IPS-20b (cell line): ENCODE results near the gene NFX1.
"Not testable (repeated sequence)": the region's sequence is repeated elsewhere in the genome, so short reads cannot be mapped to it uniquely, and the experiment has no call there.

Source experiments
- H3K27ac ChIP-seq: one replicate; pipeline ENCODE4 v1.5.1; 2013; ENCODE audit warnings: low read length
- H3K27me3 ChIP-seq: 2 replicates; pipeline ENCODE4 v1.6.1; 2013; ENCODE audit warnings: mild to moderate bottlenecking, low read length, inconsistent platforms; ENCODE audit not compliant: insufficient read depth
- H3K36me3 ChIP-seq: 2 replicates; pipeline ENCODE4 v1.6.1; 2013; ENCODE audit warnings: low read depth, mild to moderate bottlenecking, inconsistent platforms, low read length, moderate library complexity; ENCODE audit not compliant: insufficient read depth
- H3K4me1 ChIP-seq: 2 replicates; pipeline ENCODE4 v1.6.1; 2013; ENCODE audit warnings: mild to moderate bottlenecking, control low read depth, inconsistent platforms, low read length, moderate library complexity; ENCODE audit not compliant: insufficient read depth
- H3K4me3 ChIP-seq: 2 replicates; pipeline ENCODE4 v1.5.1; 2013; ENCODE audit warnings: mild to moderate bottlenecking, low read length, inconsistent platforms
- H3K9ac ChIP-seq: 2 replicates; pipeline ENCODE4 v1.6.1; 2013; ENCODE audit warnings: low read depth, mild to moderate bottlenecking, inconsistent platforms, low read length, moderate library complexity
- H3K9me3 ChIP-seq: 2 replicates; pipeline ENCODE4 v1.6.1; 2013; ENCODE audit warnings: mild to moderate bottlenecking, low read depth, low read length, inconsistent platforms; ENCODE audit not compliant: insufficient read depth

Gene NFX1

GRCh38 chr9:33395159-33395879 lies 105.0 kb downstream of the NFX1 start:
- not testable (repeated sequence) for H3K27ac ChIP-seq, H3K9me3 ChIP-seq, H3K4me3 ChIP-seq, H3K27me3 ChIP-seq, H3K9ac ChIP-seq, H3K36me3 ChIP-seq, H3K4me1 ChIP-seq

- H3K27ac ChIP-seq, H3K9ac ChIP-seq, H3K4me1 ChIP-seq, H3K36me3 ChIP-seq, H3K9me3 ChIP-seq, H3K27me3 ChIP-seq, H3K4me3 ChIP-seq: not testable (repeated sequence)
These were observed 107.5 kb downstream of the NFX1 start for GRCh38 chr9:33397801-33398200.

- H3K9ac ChIP-seq, H3K27ac ChIP-seq, H3K27me3 ChIP-seq, H3K36me3 ChIP-seq, H3K4me3 ChIP-seq, H3K9me3 ChIP-seq, H3K4me1 ChIP-seq: not testable (repeated sequence)
These were observed 108.7 kb downstream of the NFX1 start for GRCh38 chr9:33399047-33399446.

GRCh38 chr9:33401809-33402208 lies 111.5 kb downstream of the NFX1 start:
- H3K27ac ChIP-seq, H3K36me3 ChIP-seq, H3K4me3 ChIP-seq, H3K4me1 ChIP-seq, H3K27me3 ChIP-seq, H3K9me3 ChIP-seq, H3K9ac ChIP-seq: not testable (repeated sequence)

- not testable (repeated sequence) for H3K9ac ChIP-seq, H3K27ac ChIP-seq, H3K9me3 ChIP-seq
These were observed 112.1 kb downstream of the NFX1 start, which contains the start of gene AQP7 for GRCh38 chr9:33402371-33402770. TSS of gene AQP7 (minus strand) at chr9:33402568. CDS start at chr9:33401262, 1,306 bp downstream.

GRCh38 chr9:33403941-33404787 lies 113.8 kb downstream of the NFX1 start:
- H3K9ac ChIP-seq: no peak overlapping the region
- no peaks in the 10 kb centered on the region for H3K27me3 ChIP-seq
- H3K4me1 ChIP-seq: no peaks in the 10 kb centered on the region
- no peak overlapping the region for H3K27ac ChIP-seq
- H3K9me3 ChIP-seq: no peaks in the 10 kb centered on the region
- no peak overlapping the region for H3K4me3 ChIP-seq
- H3K36me3 ChIP-seq: no peaks in the 10 kb centered on the region

More at GRCh38 chr9:33402371-33402770, 112.1 kb downstream of the NFX1 start, which contains the start of gene AQP7:
- H3K36me3 ChIP-seq, H3K27me3 ChIP-seq, H3K4me3 ChIP-seq, H3K4me1 ChIP-seq: not testable (repeated sequence)

- no peak overlapping the region for H3K4me3 ChIP-seq
- no peaks in the 10 kb centered on the region for H3K9me3 ChIP-seq
- H3K36me3 ChIP-seq: no peaks in the 10 kb centered on the region
- no peak overlapping the region for H3K9ac ChIP-seq
- H3K27me3 ChIP-seq: no peaks in the 10 kb centered on the region
- H3K27ac ChIP-seq: no peak overlapping the region
- no peaks in the 10 kb centered on the region for H3K4me1 ChIP-seq
These were observed 114.6 kb downstream of the NFX1 start for GRCh38 chr9:33404788-33405362.

GRCh38 chr9:33407061-33407460 lies 116.7 kb downstream of the NFX1 start:
- no peak overlapping the region for H3K27ac ChIP-seq
- H3K4me3 ChIP-seq: no peak overlapping the region
- no peaks in the 10 kb centered on the region for H3K36me3 ChIP-seq
- H3K4me1 ChIP-seq: no peaks in the 10 kb centered on the region
- no peaks in the 10 kb centered on the region for H3K9me3 ChIP-seq
- no peak overlapping the region for H3K9ac ChIP-seq
- no peaks in the 10 kb centered on the region for H3K27me3 ChIP-seq

GRCh38 chr9:33408087-33408486 lies 117.8 kb downstream of the NFX1 start:
- Histone ChIP-seq H3K9me3 (no peaks in the 10 kb centered on the region), H3K4me3 (no peak overlapping the region), H3K4me1 (no peaks in the 10 kb centered on the region), H3K9ac (no peak overlapping the region), H3K36me3 (no peaks in the 10 kb centered on the region), H3K27me3 (no peaks in the 10 kb centered on the region), H3K27ac (no peak overlapping the region)

- Histone ChIP-seq H3K4me3 (no peak overlapping the region), H3K4me1 (no peaks in the 10 kb centered on the region; the same call in 1 of the 2 replicates), H3K9ac (no peak overlapping the region), H3K27ac (no peak overlapping the region), H3K9me3 (no peaks in the 10 kb centered on the region), H3K36me3 (no peaks in the 10 kb centered on the region), H3K27me3 (no peaks in the 10 kb centered on the region)
These were observed 124.0 kb downstream of the NFX1 start for GRCh38 chr9:33414268-33414667.

GRCh38 chr9:33414889-33415500 lies 124.7 kb downstream of the NFX1 start:
- no peak overlapping the region for H3K27ac ChIP-seq
- H3K27me3 ChIP-seq: no peaks in the 10 kb centered on the region

More at GRCh38 chr9:33414889-33415500, 124.7 kb downstream of the NFX1 start:
- H3K4me1 ChIP-seq: no peaks in the 10 kb centered on the region; the same call in 1 of the 2 replicates
- no peaks in the 10 kb centered on the region for H3K36me3 ChIP-seq
- H3K9me3 ChIP-seq: no peaks in the 10 kb centered on the region
- H3K9ac ChIP-seq: no peak overlapping the region
- no peak overlapping the region for H3K4me3 ChIP-seq
